Activated T-helper 1 cell treated with Interleukin-2 at 50 U/mL for 16 hours (primary cell): Measurements from ENCODE around the gene MAP2K5.
"Not testable (repeated sequence)": the region's sequence is repeated elsewhere in the genome, so short reads cannot be mapped to it uniquely, and the experiment has no call there.

Source experiments
- DNase-seq: peaks from one replicate; pipeline ENCODE4 v3.0.0-alpha.2; 2020; ENCODE audit warnings: low read depth

Gene MAP2K5

GRCh38 chr15:67672834-67673233 lies 130.3 kb downstream of the MAP2K5 start:
- DNase-seq, result not testable (repeated sequence)

GRCh38 chr15:67674983-67675382 lies 132.5 kb downstream of the MAP2K5 start:
- DNase-seq, result no peak

GRCh38 chr15:67678089-67678488 lies 135.6 kb downstream of the MAP2K5 start:
- no peak for DNase-seq

GRCh38 chr15:67678993-67679392 lies 136.5 kb downstream of the MAP2K5 start:
- DNase-seq, result no peak

GRCh38 chr15:67680641-67681040 lies 138.1 kb downstream of the MAP2K5 start:
- no peak for DNase-seq

GRCh38 chr15:67685008-67685599 lies 142.6 kb downstream of the MAP2K5 start:
- no peak for DNase-seq

GRCh38 chr15:67685716-67686115 lies 143.2 kb downstream of the MAP2K5 start:
- DNase-seq, result no peak

GRCh38 chr15:67690936-67691335 lies 148.4 kb downstream of the MAP2K5 start:
- DNase-seq, result no peak

- no peak for DNase-seq
Observed at GRCh38 chr15:67691450-67691849, 148.9 kb downstream of the MAP2K5 start.

GRCh38 chr15:67692573-67692972 lies 150.1 kb downstream of the MAP2K5 start:
- no peak for DNase-seq

- no peak for DNase-seq
Observed at GRCh38 chr15:67696087-67696486, 153.6 kb downstream of the MAP2K5 start.

GRCh38 chr15:67700023-67700422 lies 157.5 kb downstream of the MAP2K5 start:
- DNase-seq, result no peak

GRCh38 chr15:67701669-67702068 lies 159.2 kb downstream of the MAP2K5 start:
- no peak for DNase-seq

GRCh38 chr15:67707520-67708283 lies 165.2 kb downstream of the MAP2K5 start:
- no peak for DNase-seq

- DNase-seq, result no peak
Observed at GRCh38 chr15:67708500-67708899, 166.0 kb downstream of the MAP2K5 start.

GRCh38 chr15:67715170-67715569 lies 172.7 kb downstream of the MAP2K5 start:
- DNase-seq, result no peak

GRCh38 chr15:67716171-67716570 lies 173.7 kb downstream of the MAP2K5 start:
- no peak for DNase-seq

- no peak for DNase-seq
Observed at GRCh38 chr15:67717776-67718175, 175.3 kb downstream of the MAP2K5 start.

- no peak for DNase-seq
Observed at GRCh38 chr15:67719330-67719959, 176.9 kb downstream of the MAP2K5 start.

- no peak for DNase-seq
Observed at GRCh38 chr15:67720556-67721175, 178.2 kb downstream of the MAP2K5 start.

GRCh38 chr15:67722030-67722817 lies 179.7 kb downstream of the MAP2K5 start:
- no peak for DNase-seq
